Testis (tissue), 3 donors: ENCODE results near the gene ZMYND11. TPM values are rescaled to one million over a fixed set of nuclear protein-coding genes. Genes with fewer than 3 reads are reported as not detected.

ENCODE experiments used
- DNase-seq: peaks from one replicate; pipeline ENCODE4 v3.0.0-alpha.2; 2019
- H3K27ac ChIP-seq, 2 donors: fragments of 200-600 bp; sonication (generic); one replicate each; pipeline ENCODE4 v1.5.1; 2019
- H3K27me3 ChIP-seq: fragments of 200-600 bp; sonication (generic); one replicate; pipeline ENCODE4 v1.5.1; 2019
- H3K36me3 ChIP-seq: fragments of 200-600 bp; sonication (generic); one replicate; pipeline ENCODE4 v1.5.1; 2017; ENCODE audit warnings: low read depth; ENCODE audit errors: missing control alignments
- H3K4me1 ChIP-seq: fragments of 200-600 bp; sonication (generic); one replicate; pipeline ENCODE4 v1.5.1; 2019
- H3K4me3 ChIP-seq, 2 donors: fragments of 200-600 bp; sonication (generic); one replicate each; pipeline ENCODE4 v1.5.1; 2017 to 2019
- H3K9me3 ChIP-seq: fragments of 200-600 bp; sonication (generic); one replicate; pipeline ENCODE4 v1.5.1; 2017
- POLR2A ChIP-seq: fragments of 450-650 bp; IDR thresholded peaks from one replicate; pipeline ENCODE4 v1.6.1; 2017; ENCODE audit warnings: antibody characterized with exemption, mild to moderate bottlenecking, moderate library complexity
- WGBS, 2 donors: methylation state at CpG; one replicate each; pipeline ENCODE4 v1.1.5; 2018; 5-methylcytosine and 5-hydroxymethylcytosine counted together
- intact Hi-C: fragments of 100-400 bp; cut with DNase I; formaldehyde crosslinking; loops from one replicate; pipeline ENCODE4 v1.15.1; 2023; ENCODE audit warnings: low total_unique reads
- polyA plus RNA-seq: library from polyadenylated mRNA; stranded (reverse); fragments of 350-450 nt; fragmentation: Illumina TruSeq; extraction: RNeasy Lipid Tissue Mini Kit (QIAGEN cat#74804); gene quantifications from one replicate; pipeline ENCODE4 v1.2.3, GENCODE V29; 2014; ENCODE audit warnings: low read depth, low replicate concordance; ENCODE audit not compliant: insufficient read depth
- total RNA-seq, 2 donors: library from RNA; depleted of rRNA; stranded (reverse); fragments of >200 nt; gene quantifications; one replicate each; pipeline ENCODE4 v1.2.3, GENCODE V29; 2016
- TF ChIP-seq, protein P1 (sequence below), 3 experiments: fragments of 450-650 bp in 2 of 3; fragments of 200-600 bp in 1 of 3; sonication (generic) in 1 of 3; IDR thresholded peaks; one replicate each; pipeline ENCODE4 v1.5.1; 2016 to 2019; ENCODE audit warnings: antibody characterized with exemption in 3 of 3, mild to moderate bottlenecking in 2 of 3, moderate library complexity in 1 of 3

The ZMYND11 gene
- total and polyA plus RNA-seq, 3 donors from 2014 or later: 55.8 to 66.2 (median 61.0) TPM

DNA sequence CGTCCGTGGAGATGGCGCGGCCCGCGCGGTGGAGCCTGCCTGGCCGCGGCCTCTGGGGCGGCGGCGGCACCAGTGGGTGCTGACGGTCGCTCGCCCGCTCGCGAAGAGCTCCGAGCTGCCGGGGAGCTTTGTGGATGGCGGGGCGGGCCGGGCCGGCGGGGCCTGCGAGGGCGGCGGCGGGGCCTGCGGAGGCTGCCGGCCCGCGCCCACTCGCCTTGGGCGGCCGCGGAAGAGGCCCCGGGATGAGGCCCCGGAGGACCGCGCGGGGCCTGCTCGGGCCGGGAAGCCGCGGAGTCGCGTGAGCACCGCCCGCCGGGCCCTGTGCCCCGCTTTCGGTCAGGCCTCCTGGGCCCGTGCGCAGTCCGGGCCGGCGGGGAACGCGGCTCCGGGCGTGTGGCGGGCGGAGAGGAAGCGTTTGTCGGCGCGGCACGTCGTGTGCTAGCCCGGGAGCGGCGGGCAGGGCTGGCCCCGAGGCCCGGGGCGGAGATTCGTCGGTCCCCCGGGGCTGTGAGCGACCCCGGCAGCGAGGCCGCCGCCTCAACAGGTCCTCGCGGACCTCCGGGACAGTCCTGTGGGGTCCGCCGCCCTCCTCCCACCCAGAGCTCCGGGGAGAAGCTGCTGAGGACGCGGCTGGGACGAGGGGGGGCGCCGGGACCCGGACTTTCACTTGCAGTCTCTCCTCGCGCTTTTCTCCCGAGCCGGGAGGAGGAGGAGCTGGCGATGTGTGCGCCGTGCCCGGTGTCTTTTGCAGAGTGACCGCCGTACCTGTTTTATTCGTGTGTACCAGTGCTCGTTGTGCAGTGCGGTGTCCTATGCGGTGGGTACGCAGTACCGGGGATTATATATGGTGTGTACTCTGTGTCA is 578 bp downstream of the ZMYND11 start:
- intact Hi-C loops: no loop called here
- no peaks in the 10 kb centered on the region for H3K36me3 ChIP-seq
- 0% methylated on average over 4 to 44 of the region's 112 CpGs for WGBS, 2 donors
- H3K27ac ChIP-seq: peak overlapping the region; percentile 99 to 100
- H3K27me3 ChIP-seq: no peaks in the 10 kb centered on the region
- TF ChIP-seq POLR2A: no peak
- TF ChIP-seq, protein P1, sequence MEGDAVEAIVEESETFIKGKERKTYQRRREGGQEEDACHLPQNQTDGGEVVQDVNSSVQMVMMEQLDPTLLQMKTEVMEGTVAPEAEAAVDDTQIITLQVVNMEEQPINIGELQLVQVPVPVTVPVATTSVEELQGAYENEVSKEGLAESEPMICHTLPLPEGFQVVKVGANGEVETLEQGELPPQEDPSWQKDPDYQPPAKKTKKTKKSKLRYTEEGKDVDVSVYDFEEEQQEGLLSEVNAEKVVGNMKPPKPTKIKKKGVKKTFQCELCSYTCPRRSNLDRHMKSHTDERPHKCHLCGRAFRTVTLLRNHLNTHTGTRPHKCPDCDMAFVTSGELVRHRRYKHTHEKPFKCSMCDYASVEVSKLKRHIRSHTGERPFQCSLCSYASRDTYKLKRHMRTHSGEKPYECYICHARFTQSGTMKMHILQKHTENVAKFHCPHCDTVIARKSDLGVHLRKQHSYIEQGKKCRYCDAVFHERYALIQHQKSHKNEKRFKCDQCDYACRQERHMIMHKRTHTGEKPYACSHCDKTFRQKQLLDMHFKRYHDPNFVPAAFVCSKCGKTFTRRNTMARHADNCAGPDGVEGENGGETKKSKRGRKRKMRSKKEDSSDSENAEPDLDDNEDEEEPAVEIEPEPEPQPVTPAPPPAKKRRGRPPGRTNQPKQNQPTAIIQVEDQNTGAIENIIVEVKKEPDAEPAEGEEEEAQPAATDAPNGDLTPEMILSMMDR (IDR thresholded peaks at IDR 0.05): no peak
- H3K4me3 ChIP-seq: peak overlapping the region; percentile 86
- DNase-seq: peak; percentile 77
- H3K4me1 ChIP-seq: peaks cover 27% of the 10 kb centered on the region
- H3K9me3 ChIP-seq: no peaks in the 10 kb centered on the region

DNA sequence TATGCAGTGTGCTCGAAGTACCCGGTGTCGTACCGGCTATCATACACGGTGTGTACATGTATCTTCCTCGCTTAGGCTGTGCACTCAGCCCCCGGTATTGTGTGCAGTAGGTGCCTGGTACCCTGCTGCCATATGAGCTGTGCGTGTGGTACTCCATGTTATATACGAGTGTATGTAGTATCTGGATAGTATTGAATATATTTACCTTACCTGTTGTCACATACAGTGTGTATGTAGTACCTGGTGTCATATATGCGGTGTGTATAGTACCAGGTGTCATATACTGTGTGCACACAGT is 1.2 kb downstream of the ZMYND11 start:
- H3K36me3 ChIP-seq: no peaks in the 10 kb centered on the region
- peaks cover 27% of the 10 kb centered on the region for H3K4me1 ChIP-seq
- peak overlapping the region; percentile 86 for H3K4me3 ChIP-seq
- peak overlapping the region; percentile 99 to 100 for H3K27ac ChIP-seq
- intact Hi-C loops: no loop called here
- whole genome bisulfite sequencing, 2 donors: 8 to 11% methylated on average over 10 of the region's 10 CpGs
- TF ChIP-seq, protein P1 (IDR thresholded peaks at IDR 0.05): no peak
- no peak for TF ChIP-seq POLR2A
- no peaks in the 10 kb centered on the region for H3K9me3 ChIP-seq
- no peak for DNase-seq
- H3K27me3 ChIP-seq: no peaks in the 10 kb centered on the region

DNA sequence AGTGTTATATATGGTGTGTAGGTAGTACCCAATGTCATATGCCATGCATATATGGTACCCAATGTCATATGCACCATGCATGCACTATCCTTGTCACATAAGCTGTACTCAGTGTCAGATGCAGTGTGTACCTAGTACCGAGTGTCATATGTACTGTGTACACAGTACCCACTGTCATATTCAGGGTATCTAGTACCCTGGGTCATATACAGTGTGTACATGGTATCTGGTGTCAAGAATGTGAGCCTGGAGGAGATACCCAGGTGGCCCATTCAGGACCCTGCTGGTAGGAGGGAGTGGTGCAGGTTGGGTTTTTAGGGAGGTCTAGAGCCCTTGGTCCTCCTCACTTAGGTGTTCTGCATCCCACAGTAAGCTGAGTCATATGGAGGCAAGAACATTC is 1.8 kb downstream of the ZMYND11 start:
- Histone ChIP-seq H3K4me1 (peaks cover 27% of the 10 kb centered on the region), H3K4me3 (no peak overlapping the region), H3K27ac (no peak overlapping the region), H3K36me3 (no peaks in the 10 kb centered on the region), H3K27me3 (no peaks in the 10 kb centered on the region), H3K9me3 (no peaks in the 10 kb centered on the region)
- intact Hi-C loops: no loop called here
- whole genome bisulfite sequencing, 2 donors: 63 to 68% methylated on average over 1 of the region's 1 CpG
- TF ChIP-seq POLR2A: no peak
- TF ChIP-seq, protein P1 (IDR thresholded peaks at IDR 0.05): no peak
- no peak for DNase-seq

DNA sequence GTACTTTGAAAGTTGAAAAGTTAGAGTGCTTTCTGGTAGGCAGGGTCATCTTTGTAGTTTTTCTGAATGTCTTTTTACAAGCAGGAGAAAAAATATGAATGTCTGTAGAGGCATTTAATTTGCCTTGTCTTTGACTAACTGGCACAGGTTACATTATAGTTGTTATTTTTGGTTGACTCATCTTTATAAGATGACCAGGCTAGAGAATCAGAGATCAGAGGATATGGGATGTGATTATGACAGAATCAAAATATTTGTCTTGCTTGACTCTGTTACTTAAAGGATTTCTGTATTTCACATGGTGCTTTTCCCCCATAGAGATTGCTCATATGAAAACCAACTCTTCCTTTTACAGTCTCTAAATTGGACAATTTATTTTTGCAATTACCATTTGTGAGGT is 2.4 kb downstream of the ZMYND11 start:
- no peak for DNase-seq
- Histone ChIP-seq H3K4me3 (no peak overlapping the region), H3K27ac (no peak overlapping the region), H3K27me3 (no peaks in the 10 kb centered on the region), H3K4me1 (peaks cover 27% of the 10 kb centered on the region), H3K36me3 (no peaks in the 10 kb centered on the region), H3K9me3 (no peaks in the 10 kb centered on the region)
- no peak for TF ChIP-seq POLR2A
- TF ChIP-seq, protein P1 (IDR thresholded peaks at IDR 0.05): no peak
- intact Hi-C loops: no loop called here

DNA sequence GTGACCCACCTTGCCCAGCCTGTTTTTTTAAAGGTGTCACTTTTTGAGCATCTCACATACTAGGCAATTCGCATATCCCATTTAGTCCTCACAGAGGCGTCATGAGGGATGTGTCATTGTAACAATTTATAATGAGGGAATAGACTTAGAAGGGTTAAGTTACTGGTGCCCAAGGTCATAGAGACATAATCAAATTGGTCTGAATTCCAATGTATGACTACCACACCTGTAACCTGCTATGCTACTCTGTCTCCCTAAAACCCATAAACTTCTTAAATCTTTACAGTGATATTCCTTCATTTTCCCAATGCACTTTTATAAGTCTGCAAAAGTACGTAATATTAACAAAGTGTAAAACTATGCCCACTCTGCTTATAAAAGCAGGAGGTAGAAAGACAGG is 7.1 kb downstream of the ZMYND11 start:
- no peak overlapping the region for H3K27ac ChIP-seq
- no peaks in the 10 kb centered on the region for H3K36me3 ChIP-seq
- 73 to 74% methylated on average over 3 of the region's 3 CpGs for WGBS, 2 donors
- no peak for DNase-seq
- no peak overlapping the region for H3K4me3 ChIP-seq
- H3K4me1 ChIP-seq: peaks cover 9% of the 10 kb centered on the region
- H3K27me3 ChIP-seq: no peaks in the 10 kb centered on the region
- intact Hi-C loops: no loop called here
- no peaks in the 10 kb centered on the region for H3K9me3 ChIP-seq
- no peak for TF ChIP-seq POLR2A
- TF ChIP-seq, protein P1 (IDR thresholded peaks at IDR 0.05): no peak
